MCF 10A (cell line): Measurements from ENCODE around the gene ALPP. TPM values are rescaled to one million over a fixed set of nuclear protein-coding genes. Genes with fewer than 3 reads are reported as not detected.

Experiments used
- BruUV-seq: library from RNA; stranded (reverse); fragments of 400-500 nt; replicated peaks from 2 replicates; lab custom pipeline; 2021; lab: Mats Ljungman, UMichigan
- CTCF ChIA-PET: fragments of 300-600 bp; sonication (Branson Sonifier 250); formaldehyde crosslinking; extraction: SDS; loops from one replicate; lab custom pipeline; 2021; ENCODE audit warnings: antibody characterized with exemption, inconsistent platforms; lab: Yijun Ruan, JAX
- POLR2A ChIA-PET: fragments of 300-600, 350-650 bp; sonication (Branson Sonifier 250); formaldehyde crosslinking; extraction: SDS; loops from one replicate; lab custom pipeline; 2020; ENCODE audit warnings: antibody characterized with exemption, inconsistent platforms; lab: Yijun Ruan, JAX
- DNase-seq: peaks from one replicate; pipeline ENCODE4 v3.0.0-alpha.2; 2018; ENCODE audit not compliant: unreplicated experiment
- H3K27ac Mint-ChIP-seq: one replicate; pipeline ENCODE4 v1.8.0; 2022; ENCODE audit warnings: mild to moderate bottlenecking, low read depth, mixed read lengths; ENCODE audit not compliant: unreplicated experiment
- H3K27me3 Mint-ChIP-seq: one replicate; pipeline ENCODE4 v1.8.0; 2022; ENCODE audit warnings: mixed read lengths; ENCODE audit not compliant: insufficient read depth, unreplicated experiment
- H3K36me3 Mint-ChIP-seq: one replicate; pipeline ENCODE4 v1.8.0; 2022; ENCODE audit warnings: mild to moderate bottlenecking, moderate library complexity, mixed read lengths; ENCODE audit not compliant: insufficient read depth, unreplicated experiment
- H3K4me1 Mint-ChIP-seq: one replicate; pipeline ENCODE4 v1.8.0; 2022; ENCODE audit warnings: mixed read lengths; ENCODE audit not compliant: insufficient read depth, unreplicated experiment
- H3K4me3 Mint-ChIP-seq: one replicate; pipeline ENCODE4 v1.8.0; 2022; ENCODE audit warnings: mild to moderate bottlenecking, moderate library complexity, mixed read lengths; ENCODE audit not compliant: unreplicated experiment
- H3K9me3 Mint-ChIP-seq: one replicate; pipeline ENCODE4 v1.8.0; 2022; ENCODE audit warnings: mixed read lengths; ENCODE audit not compliant: unreplicated experiment
- CTCF ChIP-seq: fragments of 200-600 bp; IDR thresholded peaks from one replicate; pipeline ENCODE4 v1.8.0; 2022; ENCODE audit warnings: antibody characterized with exemption, mild to moderate bottlenecking; ENCODE audit not compliant: unreplicated experiment
- intact Hi-C: fragments of 100-400 bp; cut with micrococcal nuclease; formaldehyde crosslinking; loops from 2 replicates; pipeline ENCODE4 v1.14.1; 2022
- total RNA-seq: library from RNA; stranded (reverse); gene quantifications from 2 replicates; pipeline ENCODE4 v1.2.3, GENCODE V29; 2022

The ALPP gene
- total RNA-seq, 1 experiment from 2014 or later: 0.35 TPM

GRCh38 chr2:232349946-232350635 is 28.5 kb upstream of the ALPP start:
- no peak for DNase-seq
- POLR2A ChIA-PET: no interaction called here
- Mint-ChIP-seq H3K4me1 (no peaks in the 10 kb centered on the region), H3K4me3 (no peak overlapping the region), H3K27me3 (no peaks in the 10 kb centered on the region), H3K27ac (no peak overlapping the region), H3K9me3 (no peaks in the 10 kb centered on the region), H3K36me3 (no peaks in the 10 kb centered on the region)
- BruUV-seq: no TSS peak
- CTCF ChIA-PET: no interaction called here
- TF ChIP-seq CTCF: no peak
- intact Hi-C loops: no loop called here

DNA sequence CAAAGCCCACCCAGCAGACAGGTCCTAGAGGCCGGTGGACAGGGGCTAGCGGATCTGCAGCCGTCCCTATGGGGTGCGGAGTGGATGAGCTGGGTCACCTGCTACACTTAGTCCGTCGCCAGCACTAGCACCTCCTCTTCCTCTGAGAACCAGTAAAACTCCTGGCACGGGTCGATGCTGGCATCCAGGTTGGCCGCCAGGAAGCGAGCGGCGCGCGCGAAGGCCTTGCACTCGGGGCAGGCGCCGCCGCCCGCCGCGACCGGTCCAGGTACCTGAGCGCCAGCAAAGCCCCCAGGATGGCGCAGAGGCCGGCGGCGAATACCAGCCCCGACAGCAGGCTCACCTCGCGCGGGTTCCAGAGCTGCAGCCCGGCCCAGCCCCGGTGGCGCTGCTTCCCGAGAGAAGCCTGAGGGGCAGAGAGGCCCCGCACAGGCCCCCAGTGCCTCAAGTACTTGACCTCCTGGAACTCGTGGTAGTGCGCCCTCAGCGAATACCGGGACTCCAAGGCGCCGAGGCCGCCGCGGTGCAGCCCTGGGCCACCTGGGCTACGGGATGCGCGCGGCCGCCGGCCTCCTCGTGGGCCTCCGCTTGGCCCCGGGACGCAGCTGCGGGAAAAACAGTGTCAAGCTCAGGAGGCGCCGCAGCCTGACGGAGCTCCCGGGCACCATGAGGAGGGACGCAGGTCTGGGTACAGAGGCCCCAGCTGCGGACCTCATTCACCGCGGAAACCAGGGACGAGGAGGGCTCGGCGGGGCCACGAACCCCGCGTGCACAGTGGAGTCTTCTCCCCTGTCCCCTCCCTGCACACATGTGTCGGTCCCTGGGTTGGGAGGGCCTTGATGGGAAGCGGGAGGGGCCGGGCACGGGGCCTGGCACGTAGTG is 27.5 kb upstream of the ALPP start:
- DNase-seq: no peak
- Mint-ChIP-seq H3K36me3 (no peaks in the 10 kb centered on the region), H3K27ac (no peak overlapping the region), H3K9me3 (no peaks in the 10 kb centered on the region), H3K4me1 (no peaks in the 10 kb centered on the region), H3K27me3 (peaks cover under 1% of the 10 kb centered on the region), H3K4me3 (no peak overlapping the region)
- CTCF ChIA-PET: interaction anchor here (0.7 to 1.0 kb wide), 2 partner anchors 88 to 90 kb away, joined by 3 read pairs; no protein-coding TSS in a partner anchor
- POLR2A ChIA-PET: interaction anchor here (0.6 kb wide), 1 partner anchor 209 kb away, joined by 3 read pairs; no protein-coding TSS in a partner anchor
- intact Hi-C loops: no loop called here
- no TSS peak for BruUV-seq
- TF ChIP-seq CTCF: no peak

DNA sequence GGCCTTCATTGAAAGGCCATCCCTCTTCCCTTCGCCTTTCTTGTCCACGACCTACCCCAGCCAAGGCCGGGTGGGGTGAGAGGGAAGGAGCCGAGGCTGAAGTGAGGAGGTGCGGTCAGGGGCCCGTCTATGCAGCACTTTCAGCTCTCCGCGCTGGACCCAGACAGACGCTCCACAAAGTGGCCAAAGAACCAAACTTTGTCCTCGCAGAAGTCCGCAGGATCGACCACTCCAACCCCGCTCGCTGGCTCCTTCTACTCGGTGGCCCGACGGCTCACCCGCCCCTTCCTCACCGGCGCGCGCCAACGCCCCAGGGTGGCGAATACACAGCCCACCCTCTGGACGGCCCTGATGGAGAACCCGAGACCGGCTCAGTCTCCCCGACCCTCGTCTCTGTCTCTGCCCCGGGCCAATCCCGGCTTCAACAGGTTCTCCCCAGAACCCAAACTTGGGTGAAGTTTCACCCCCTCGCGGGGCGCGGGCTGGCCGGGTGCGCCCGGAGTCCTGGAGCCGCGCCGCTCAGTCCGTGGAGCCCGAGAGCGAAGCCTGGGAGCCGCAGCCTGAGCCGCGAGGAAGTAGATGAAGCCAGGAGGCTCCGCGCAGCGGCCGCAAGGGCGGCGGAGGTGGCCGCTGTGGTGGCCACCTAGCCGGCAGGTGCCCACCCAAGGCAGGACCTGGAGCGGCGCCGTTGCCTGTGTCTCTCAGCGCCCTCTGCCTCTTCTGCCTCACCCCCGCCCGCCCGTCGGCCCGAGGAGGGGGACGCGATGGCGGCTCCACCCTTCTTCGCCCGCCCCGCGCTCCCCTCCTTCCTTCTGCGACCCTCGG is 26.7 kb upstream of the ALPP start:
- H3K4me3 Mint-ChIP-seq: no peak overlapping the region
- peaks cover 9% of the 10 kb centered on the region for H3K27me3 Mint-ChIP-seq

More for the DNA sequence above, 26.7 kb upstream of the ALPP start:
- no peak for DNase-seq
- POLR2A ChIA-PET: interaction anchor here (0.6 kb wide), 1 partner anchor 210 kb away, joined by 3 read pairs; no protein-coding TSS in a partner anchor
- Mint-ChIP-seq H3K27ac (no peak overlapping the region), H3K9me3 (no peaks in the 10 kb centered on the region), H3K4me1 (no peaks in the 10 kb centered on the region), H3K36me3 (no peaks in the 10 kb centered on the region)
- BruUV-seq: no TSS peak
- intact Hi-C loops: no loop called here
- no peak for TF ChIP-seq CTCF
- CTCF ChIA-PET: interaction anchor here (0.9 to 1.0 kb wide), 2 partner anchors 15 to 89 kb away, joined by 3 read pairs; no protein-coding TSS in a partner anchor
